Gastrocnemius medialis (tissue), 4 donors: ENCODE data around the gene CHGA. TPM values are rescaled to one million over a fixed set of nuclear protein-coding genes. Genes with fewer than 3 reads are reported as not detected.

ENCODE experiments used
- ATAC-seq, 2 donors: fragments of 150-250 bp; one replicate each; pipeline ENCODE4 v1.9.1; 2016
- DNase-seq, 2 donors: peaks; one replicate each; pipeline ENCODE4 v3.0.0-alpha.2; 2019
- H3K27ac ChIP-seq, 4 donors: fragments of 200-600 bp; sonication (generic); 1 replicate in 1 of 4; 2 replicates in 3 of 4; pipeline ENCODE4 v1.5.1; 2016 to 2018; ENCODE audit warnings: mild to moderate bottlenecking in 2 of 4, moderate library complexity in 1 of 4
- H3K27me3 ChIP-seq, 3 donors: fragments of 200-600 bp; sonication (generic) in 2 of 3; 1 replicate in 1 of 3; 2 replicates in 2 of 3; pipeline versions ENCODE4 v1.5.1 to v1.6.0; 2016 to 2019; ENCODE audit warnings: mild to moderate bottlenecking in 1 of 3, moderate library complexity in 1 of 3
- H3K36me3 ChIP-seq, 2 donors: fragments of 200-600 bp; sonication (generic) in 1 of 2; one replicate each; pipeline ENCODE4 v1.5.1; 2017 to 2018
- H3K4me1 ChIP-seq, 2 donors: fragments of 200-600 bp; sonication (generic) in 1 of 2; one replicate each; pipeline ENCODE4 v1.5.1; 2016 to 2017; ENCODE audit warnings: mild to moderate bottlenecking in 2 of 2
- H3K4me3 ChIP-seq, 4 donors: fragments of 200-600 bp; sonication (generic) in 3 of 4; 1 replicate in 1 of 4; 2 replicates in 3 of 4; pipeline ENCODE4 v1.5.1; 2016 to 2019; ENCODE audit warnings: mild to moderate bottlenecking in 2 of 4
- H3K9me3 ChIP-seq, 3 donors: fragments of 200-600 bp; sonication (generic) in 2 of 3; 1 replicate in 1 of 3; 2 replicates in 2 of 3; pipeline ENCODE4 v1.5.1; 2016 to 2019
- CTCF ChIP-seq, 5 experiments: fragments of 450-650 bp in 3 of 5; fragments of 200-600 bp in 2 of 5; sonication (generic) in 2 of 5; IDR thresholded peaks in 4 of 5; conservative IDR thresholded peaks in 1 of 5; 1 replicate in 4 of 5; 2 replicates in 1 of 5; pipeline ENCODE4 v1.5.1; 2016 to 2019; ENCODE audit warnings: antibody characterized with exemption in 5 of 5, mild to moderate bottlenecking in 3 of 5, moderate library complexity in 3 of 5
- POLR2A ChIP-seq, 2 donors: fragments of 450-650 bp; IDR thresholded peaks; one replicate each; pipeline ENCODE4 v1.6.1; 2017; ENCODE audit warnings: antibody characterized with exemption in 2 of 2, mild to moderate bottlenecking in 2 of 2, moderate library complexity in 2 of 2
- in situ Hi-C, 4 donors: fragments of 200-750 bp; cut with MboI; loops; one replicate each; pipeline versions ENCODE4 v1.15.0 to v1.8.0; 2017; ENCODE audit warnings: low sequenced_read_pairs in 4 of 4
- intact Hi-C: fragments of 100-400 bp; cut with DNase I; formaldehyde crosslinking; loops from one replicate; pipeline ENCODE4 v1.15.1; 2023; ENCODE audit warnings: low total_unique reads
- total RNA-seq, 4 donors: library from RNA; depleted of rRNA; stranded (reverse); fragments of >200 nt; gene quantifications; one replicate each; pipeline versions ENCODE4 v1.1.0 to v1.2.3, GENCODE V29; 2016

The CHGA gene
- total RNA-seq, 4 donors from 2014 or later = 0.22 to 0.25 TPM; not detected in 2

GRCh38 chr14:92892589-92892988 lies 30.4 kb upstream of the CHGA start:
- Histone ChIP-seq H3K9me3 (no peaks in the 10 kb centered on the region), H3K27me3 (no peaks in the 10 kb centered on the region), H3K36me3 (no peaks in the 10 kb centered on the region), H3K27ac (no peak overlapping the region), H3K4me3 (no peak overlapping the region), H3K4me1 (no peaks in the 10 kb centered on the region)
- intact Hi-C loops (no loop called here), in situ Hi-C loops (no loop called here)
- DNase-seq (no peak), ATAC-seq (no peak)
- TF ChIP-seq CTCF (IDR thresholded peaks at IDR 0.05 in 4 of 5, conservative IDR thresholded peaks at IDR 0.05 in 1 of 5) = no peak
- TF ChIP-seq POLR2A (IDR thresholded peaks at IDR 0.05) = no peak

GRCh38 chr14:92895352-92895878 lies 27.5 kb upstream of the CHGA start:
- H3K27me3 ChIP-seq = no peaks in the 10 kb centered on the region
- ATAC-seq (no peak), DNase-seq (no peak)
- H3K4me1 ChIP-seq = no peaks in the 10 kb centered on the region
- no peak overlapping the region for H3K4me3 ChIP-seq
- no peak for TF ChIP-seq CTCF (IDR thresholded peaks at IDR 0.05 in 4 of 5, conservative IDR thresholded peaks at IDR 0.05 in 1 of 5)
- TF ChIP-seq POLR2A (IDR thresholded peaks at IDR 0.05) = no peak
- H3K36me3 ChIP-seq = no peaks in the 10 kb centered on the region
- no peak overlapping the region for H3K27ac ChIP-seq
- intact Hi-C loops = no loop called here
- H3K9me3 ChIP-seq = no peaks in the 10 kb centered on the region
- in situ Hi-C loops = no loop called here

GRCh38 chr14:92897922-92898565 lies 24.9 kb upstream of the CHGA start:
- Histone ChIP-seq H3K4me3 (no peak overlapping the region), H3K27me3 (peaks cover 0 to 7% (median 3%) of the 10 kb centered on the region in 3 donors), H3K4me1 (no peaks in the 10 kb centered on the region), H3K36me3 (no peaks in the 10 kb centered on the region), H3K27ac (no peak overlapping the region), H3K9me3 (no peaks in the 10 kb centered on the region)
- intact Hi-C loops (no loop called here), in situ Hi-C loops (no loop called here)
- ATAC-seq (no peak), DNase-seq (no peak)
- no peak for TF ChIP-seq POLR2A (IDR thresholded peaks at IDR 0.05)
- TF ChIP-seq CTCF (IDR thresholded peaks at IDR 0.05 in 4 of 5, conservative IDR thresholded peaks at IDR 0.05 in 1 of 5) = no peak

- Histone ChIP-seq H3K36me3 (no peaks in the 10 kb centered on the region), H3K9me3 (no peaks in the 10 kb centered on the region), H3K4me3 (no peak overlapping the region), H3K27me3 (peaks cover 2 to 12% (median 6%) of the 10 kb centered on the region in 3 donors), H3K4me1 (no peaks in the 10 kb centered on the region), H3K27ac (no peak overlapping the region)
- in situ Hi-C loops = no loop called here
- ATAC-seq = no peak
- TF ChIP-seq CTCF (IDR thresholded peaks at IDR 0.05 in 4 of 5, conservative IDR thresholded peaks at IDR 0.05 in 1 of 5) = no peak
- no peak for TF ChIP-seq POLR2A (IDR thresholded peaks at IDR 0.05)
- intact Hi-C loops = no loop called here
- no peak for DNase-seq
These were observed 24.3 kb upstream of the CHGA start for GRCh38 chr14:92898566-92899131.
